ENCODE data around the gene PHLDA1.
"Not testable (repeated sequence)": the region's sequence is repeated elsewhere in the genome, so short reads cannot be mapped to it uniquely, and the experiment has no call there.

The PHLDA1 gene

DNA sequence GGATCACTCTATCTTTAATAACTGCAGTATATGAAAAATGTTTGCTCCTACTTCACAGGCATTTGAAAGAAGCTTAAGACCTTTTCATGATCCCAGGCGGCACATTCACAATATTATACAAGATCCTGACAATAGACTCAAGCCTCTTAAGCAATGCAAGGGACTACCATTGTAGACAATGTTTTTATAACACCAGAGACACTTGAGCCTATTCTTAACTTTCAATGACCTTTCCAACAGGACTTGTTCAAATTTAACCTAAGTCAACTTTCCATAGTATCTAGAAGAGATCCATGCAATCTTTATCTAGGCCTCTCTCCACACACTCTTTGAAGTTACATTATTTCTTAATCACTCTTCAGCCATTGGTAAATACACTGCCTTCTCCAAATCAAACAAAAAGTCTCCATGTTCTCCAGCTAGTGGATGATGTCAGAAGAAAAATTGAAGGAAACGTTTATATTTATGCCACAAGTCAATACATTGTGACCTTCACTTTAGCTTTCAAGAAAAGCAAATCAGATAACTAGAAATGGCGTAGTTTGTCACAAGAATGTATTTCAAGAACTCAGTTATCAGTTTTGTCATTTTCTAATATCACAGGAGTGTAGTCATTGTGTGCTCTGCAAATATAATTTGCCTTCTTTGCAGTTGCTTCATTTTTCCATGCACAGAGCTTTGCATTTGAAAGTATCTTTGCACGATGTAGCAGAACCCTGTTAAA, 41.2 kb downstream of the PHLDA1 start:
- Histone ChIP-seq H3K9ac (ENCODE audit: low read length) (no peak overlapping the region), H3K4me2 (ENCODE audit: low read length) (no peak overlapping the region), H3K27me3 (ENCODE audit: insufficient read depth, low read length) (no peaks in the 10 kb centered on the region), H2AFZ (ENCODE audit: low read length) (no peak overlapping the region), H4K20me1 (ENCODE audit: insufficient read depth, low read length) (no peaks in the 10 kb centered on the region), H3K4me3 (ENCODE audit: low read depth, low read length, poor library complexity, severe bottlenecking) (no peak overlapping the region), H3F3A (ENCODE audit: insufficient read depth, low read length) (no peaks in the 10 kb centered on the region), H3K4me1 (ENCODE audit: insufficient read depth, low read length, severe bottlenecking) (no peaks in the 10 kb centered on the region), H3K79me2 (ENCODE audit: insufficient read depth, low read length) (no peaks in the 10 kb centered on the region), H3K36me3 (ENCODE audit: insufficient read depth, low read length) (no peaks in the 10 kb centered on the region), H3K27ac (ENCODE audit: low read depth, low read length, poor library complexity, severe bottlenecking) (no peak overlapping the region), H3K9me2 (ENCODE audit: low read depth, low read length) (no peaks in the 10 kb centered on the region), H3K9me3 (ENCODE audit: low read length) (no peaks in the 10 kb centered on the region)
- TF ChIP-seq, protein P1, sequence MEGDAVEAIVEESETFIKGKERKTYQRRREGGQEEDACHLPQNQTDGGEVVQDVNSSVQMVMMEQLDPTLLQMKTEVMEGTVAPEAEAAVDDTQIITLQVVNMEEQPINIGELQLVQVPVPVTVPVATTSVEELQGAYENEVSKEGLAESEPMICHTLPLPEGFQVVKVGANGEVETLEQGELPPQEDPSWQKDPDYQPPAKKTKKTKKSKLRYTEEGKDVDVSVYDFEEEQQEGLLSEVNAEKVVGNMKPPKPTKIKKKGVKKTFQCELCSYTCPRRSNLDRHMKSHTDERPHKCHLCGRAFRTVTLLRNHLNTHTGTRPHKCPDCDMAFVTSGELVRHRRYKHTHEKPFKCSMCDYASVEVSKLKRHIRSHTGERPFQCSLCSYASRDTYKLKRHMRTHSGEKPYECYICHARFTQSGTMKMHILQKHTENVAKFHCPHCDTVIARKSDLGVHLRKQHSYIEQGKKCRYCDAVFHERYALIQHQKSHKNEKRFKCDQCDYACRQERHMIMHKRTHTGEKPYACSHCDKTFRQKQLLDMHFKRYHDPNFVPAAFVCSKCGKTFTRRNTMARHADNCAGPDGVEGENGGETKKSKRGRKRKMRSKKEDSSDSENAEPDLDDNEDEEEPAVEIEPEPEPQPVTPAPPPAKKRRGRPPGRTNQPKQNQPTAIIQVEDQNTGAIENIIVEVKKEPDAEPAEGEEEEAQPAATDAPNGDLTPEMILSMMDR (IDR thresholded peaks at IDR 0.05; ENCODE audit: low read length) = no peak
- no peak for TF ChIP-seq EZH2 (IDR thresholded peaks at IDR 0.05; ENCODE audit: borderline replicate concordance, low read length)

DNA sequence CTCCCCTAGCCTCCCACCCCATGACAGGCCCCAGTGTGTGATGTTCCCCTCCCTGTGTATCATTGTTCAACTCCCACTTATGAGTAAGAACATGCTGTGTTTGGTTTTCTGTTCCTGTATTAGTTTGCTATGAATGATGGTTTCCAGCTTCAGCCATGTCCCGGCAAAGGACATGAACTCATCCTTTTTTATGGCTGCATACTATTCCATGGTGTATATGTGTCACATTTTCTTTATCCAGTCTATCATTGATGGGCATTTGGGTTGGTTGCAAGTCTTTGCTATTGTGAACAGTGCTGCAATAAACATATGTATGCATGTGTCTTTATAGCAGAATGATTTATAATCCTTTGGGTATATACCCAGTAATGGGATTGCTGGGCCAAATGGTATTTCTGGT, 43.9 kb downstream of the PHLDA1 start:
- not testable (repeated sequence) for H4K20me1 ChIP-seq (ENCODE audit: insufficient read depth, low read length); H3K9ac ChIP-seq (ENCODE audit: low read length); H2AFZ ChIP-seq (ENCODE audit: low read length); H3K79me2 ChIP-seq (ENCODE audit: insufficient read depth, low read length); H3K36me3 ChIP-seq (ENCODE audit: insufficient read depth, low read length); H3K27ac ChIP-seq (ENCODE audit: low read depth, low read length, poor library complexity, severe bottlenecking); H3K4me2 ChIP-seq (ENCODE audit: low read length); H3K27me3 ChIP-seq (ENCODE audit: insufficient read depth, low read length); H3K9me3 ChIP-seq (ENCODE audit: low read length); H3K4me1 ChIP-seq (ENCODE audit: insufficient read depth, low read length, severe bottlenecking); H3K9me2 ChIP-seq (ENCODE audit: low read depth, low read length); H3F3A ChIP-seq (ENCODE audit: insufficient read depth, low read length); H3K4me3 ChIP-seq (ENCODE audit: low read depth, low read length, poor library complexity, severe bottlenecking)

DNA sequence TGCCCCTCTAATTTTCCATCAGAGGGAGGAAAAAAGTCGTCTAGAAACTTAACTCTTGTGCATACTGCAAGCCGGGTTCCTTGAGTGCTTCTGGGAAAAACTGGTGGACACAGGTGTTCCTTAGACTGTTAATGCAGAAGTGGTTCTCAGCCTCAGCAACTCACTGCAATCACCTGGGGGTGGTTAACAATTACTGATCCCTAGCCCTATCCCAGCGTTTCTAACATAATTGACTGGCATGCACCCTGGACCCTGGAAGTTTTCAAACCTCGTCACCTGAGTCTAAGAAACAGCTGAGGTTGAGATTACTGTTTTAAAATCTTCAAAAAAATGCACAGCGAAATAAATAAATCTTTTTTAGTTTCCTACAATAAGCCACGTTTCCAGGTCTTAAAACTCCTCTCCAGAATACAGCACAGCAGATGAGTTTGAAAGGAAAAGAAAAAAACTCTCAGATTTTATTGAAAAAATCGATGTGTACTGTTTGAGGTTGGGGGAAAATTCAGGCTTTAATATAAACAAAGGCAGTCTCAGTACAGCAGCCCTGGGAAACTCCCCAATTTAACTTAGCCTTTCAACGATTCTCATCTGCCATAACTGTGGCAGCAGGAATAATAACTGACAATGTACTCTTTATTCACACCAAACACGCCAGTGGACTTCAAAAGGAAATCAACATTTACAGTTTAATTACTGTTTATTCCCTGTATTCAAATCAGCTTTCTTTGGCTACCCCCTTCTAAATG, 45.4 kb downstream of the PHLDA1 start:
- no peaks in the 10 kb centered on the region for H3K9me3 ChIP-seq (ENCODE audit: low read length)
- H2AFZ ChIP-seq (ENCODE audit: low read length) = no peak overlapping the region
- TF ChIP-seq, protein P1 (IDR thresholded peaks at IDR 0.05; ENCODE audit: low read length) = no peak
- TF ChIP-seq EZH2 (IDR thresholded peaks at IDR 0.05; ENCODE audit: borderline replicate concordance, low read length) = no peak
- H3K4me2 ChIP-seq (ENCODE audit: low read length) = no peak overlapping the region
- H3K27ac ChIP-seq (ENCODE audit: low read depth, low read length, poor library complexity, severe bottlenecking) = no peak overlapping the region
- no peaks in the 10 kb centered on the region for H3K79me2 ChIP-seq (ENCODE audit: insufficient read depth, low read length)
- H3K4me3 ChIP-seq (ENCODE audit: low read depth, low read length, poor library complexity, severe bottlenecking) = no peak overlapping the region
- no peaks in the 10 kb centered on the region; the same call in 1 of the 2 replicates for H3K27me3 ChIP-seq (ENCODE audit: insufficient read depth, low read length)
- H3K9ac ChIP-seq (ENCODE audit: low read length) = no peak overlapping the region
- H4K20me1 ChIP-seq (ENCODE audit: insufficient read depth, low read length) = no peaks in the 10 kb centered on the region
- no peaks in the 10 kb centered on the region for H3K36me3 ChIP-seq (ENCODE audit: insufficient read depth, low read length)
- H3K9me2 ChIP-seq (ENCODE audit: low read depth, low read length) = no peaks in the 10 kb centered on the region
- no peaks in the 10 kb centered on the region for H3K4me1 ChIP-seq (ENCODE audit: insufficient read depth, low read length, severe bottlenecking)
- no peaks in the 10 kb centered on the region for H3F3A ChIP-seq (ENCODE audit: insufficient read depth, low read length)

Measured in OCI-LY1 (cell line).